ENCODE data around the gene DAPK1.

DAPK1 gene

GRCh38 chr9:87531370-87532295 is 34.0 kb downstream of the DAPK1 start:
- ATAC-seq (ENCODE audit: low read depth): no peak
- TF ChIP-seq, protein P1, sequence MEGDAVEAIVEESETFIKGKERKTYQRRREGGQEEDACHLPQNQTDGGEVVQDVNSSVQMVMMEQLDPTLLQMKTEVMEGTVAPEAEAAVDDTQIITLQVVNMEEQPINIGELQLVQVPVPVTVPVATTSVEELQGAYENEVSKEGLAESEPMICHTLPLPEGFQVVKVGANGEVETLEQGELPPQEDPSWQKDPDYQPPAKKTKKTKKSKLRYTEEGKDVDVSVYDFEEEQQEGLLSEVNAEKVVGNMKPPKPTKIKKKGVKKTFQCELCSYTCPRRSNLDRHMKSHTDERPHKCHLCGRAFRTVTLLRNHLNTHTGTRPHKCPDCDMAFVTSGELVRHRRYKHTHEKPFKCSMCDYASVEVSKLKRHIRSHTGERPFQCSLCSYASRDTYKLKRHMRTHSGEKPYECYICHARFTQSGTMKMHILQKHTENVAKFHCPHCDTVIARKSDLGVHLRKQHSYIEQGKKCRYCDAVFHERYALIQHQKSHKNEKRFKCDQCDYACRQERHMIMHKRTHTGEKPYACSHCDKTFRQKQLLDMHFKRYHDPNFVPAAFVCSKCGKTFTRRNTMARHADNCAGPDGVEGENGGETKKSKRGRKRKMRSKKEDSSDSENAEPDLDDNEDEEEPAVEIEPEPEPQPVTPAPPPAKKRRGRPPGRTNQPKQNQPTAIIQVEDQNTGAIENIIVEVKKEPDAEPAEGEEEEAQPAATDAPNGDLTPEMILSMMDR (IDR thresholded peaks at IDR 0.05; ENCODE audit: poor library complexity, severe bottlenecking): no peak
- Histone ChIP-seq H3K36me3 (ENCODE audit: low read depth) (no peaks in the 10 kb centered on the region), H3K27me3 (ENCODE audit: insufficient read depth, poor library complexity, severe bottlenecking) (no peaks in the 10 kb centered on the region), H3K9me3 (ENCODE audit: severe bottlenecking) (no peaks in the 10 kb centered on the region), H3K4me1 (ENCODE audit: insufficient read depth, poor library complexity, severe bottlenecking) (no peaks in the 10 kb centered on the region), H3K4me3 (ENCODE audit: severe bottlenecking) (no peak overlapping the region), H3K27ac (ENCODE audit: poor library complexity, severe bottlenecking) (no peak overlapping the region)
- no peak for DNase-seq (ENCODE audit: low spot score)

DNA sequence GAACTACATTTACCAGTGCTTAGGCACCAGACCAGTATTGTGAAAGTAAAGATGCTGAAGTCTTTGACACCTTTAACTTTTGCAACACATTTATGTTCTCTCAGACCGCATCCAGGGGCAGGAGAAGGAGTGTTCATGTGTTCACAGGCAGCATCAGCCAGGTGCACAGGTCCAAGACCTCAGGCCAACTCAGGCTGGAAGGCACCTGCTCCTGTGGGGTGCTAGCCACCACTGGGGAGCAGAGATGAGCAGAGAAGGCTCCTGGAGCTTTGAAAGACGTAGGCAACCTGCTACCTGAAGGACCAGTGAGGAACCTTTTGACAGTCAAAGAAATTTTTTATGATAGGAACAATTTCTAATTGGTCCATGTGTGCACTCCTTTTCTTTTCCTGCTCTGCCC is 35.6 kb downstream of the DAPK1 start:
- H3K4me1 ChIP-seq (ENCODE audit: insufficient read depth, poor library complexity, severe bottlenecking): no peaks in the 10 kb centered on the region
- TF ChIP-seq, protein P1 (IDR thresholded peaks at IDR 0.05; ENCODE audit: poor library complexity, severe bottlenecking): no peak
- no peak overlapping the region for H3K4me3 ChIP-seq (ENCODE audit: severe bottlenecking)
- H3K27me3 ChIP-seq (ENCODE audit: insufficient read depth, poor library complexity, severe bottlenecking): no peaks in the 10 kb centered on the region
- no peak for ATAC-seq (ENCODE audit: low read depth)
- no peak for DNase-seq (ENCODE audit: low spot score)
- H3K9me3 ChIP-seq (ENCODE audit: severe bottlenecking): no peaks in the 10 kb centered on the region
- no peaks in the 10 kb centered on the region for H3K36me3 ChIP-seq (ENCODE audit: low read depth)
- no peak overlapping the region for H3K27ac ChIP-seq (ENCODE audit: poor library complexity, severe bottlenecking)

GRCh38 chr9:87534036-87534435 is 36.4 kb downstream of the DAPK1 start:
- DNase-seq (ENCODE audit: low spot score) (no peak), ATAC-seq (ENCODE audit: low read depth) (no peak)
- TF ChIP-seq, protein P1 (IDR thresholded peaks at IDR 0.05; ENCODE audit: poor library complexity, severe bottlenecking): no peak
- no peak overlapping the region for H3K27ac ChIP-seq (ENCODE audit: poor library complexity, severe bottlenecking)
- no peaks in the 10 kb centered on the region for H3K36me3 ChIP-seq (ENCODE audit: low read depth)
- no peaks in the 10 kb centered on the region for H3K4me1 ChIP-seq (ENCODE audit: insufficient read depth, poor library complexity, severe bottlenecking)
- no peaks in the 10 kb centered on the region for H3K27me3 ChIP-seq (ENCODE audit: insufficient read depth, poor library complexity, severe bottlenecking)
- no peaks in the 10 kb centered on the region for H3K9me3 ChIP-seq (ENCODE audit: severe bottlenecking)
- H3K4me3 ChIP-seq (ENCODE audit: severe bottlenecking): no peak overlapping the region

DNA sequence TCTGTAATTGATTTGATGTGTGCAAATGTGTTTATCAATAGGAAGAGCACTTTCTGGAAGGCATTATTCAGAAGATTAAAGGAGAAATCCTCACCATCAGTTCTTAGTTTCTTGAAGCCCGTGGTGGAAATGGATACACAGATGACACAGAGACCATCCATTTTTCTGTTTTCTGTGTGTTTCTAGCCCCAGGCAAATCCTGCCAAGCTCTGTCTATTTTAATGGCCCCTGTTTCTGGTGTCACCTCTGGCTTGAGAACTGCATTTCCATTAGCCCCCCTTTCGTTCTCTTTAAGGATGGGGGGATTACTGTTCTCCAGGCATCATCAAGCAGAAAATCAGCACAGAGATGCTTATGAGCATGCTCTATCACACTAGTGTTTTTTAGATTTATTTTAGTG is 37.3 kb downstream of the DAPK1 start:
- H3K27me3 ChIP-seq (ENCODE audit: insufficient read depth, poor library complexity, severe bottlenecking): no peaks in the 10 kb centered on the region
- no peak overlapping the region for H3K4me3 ChIP-seq (ENCODE audit: severe bottlenecking)
- no peaks in the 10 kb centered on the region for H3K36me3 ChIP-seq (ENCODE audit: low read depth)
- no peak overlapping the region for H3K27ac ChIP-seq (ENCODE audit: poor library complexity, severe bottlenecking)
- no peak for ATAC-seq (ENCODE audit: low read depth)
- no peaks in the 10 kb centered on the region for H3K4me1 ChIP-seq (ENCODE audit: insufficient read depth, poor library complexity, severe bottlenecking)
- TF ChIP-seq, protein P1 (IDR thresholded peaks at IDR 0.05; ENCODE audit: poor library complexity, severe bottlenecking): no peak
- DNase-seq (ENCODE audit: low spot score): no peak
- no peaks in the 10 kb centered on the region for H3K9me3 ChIP-seq (ENCODE audit: severe bottlenecking)

All from RWPE2 (cell line).